ENCODE data around the gene CEP72.

GRCh38 chr5:585556-585955, 26.6 kb upstream of the CEP72 start:
- TF ChIP-seq CTCF (IDR thresholded peaks at IDR 0.05) = no peak
- no peak for TF ChIP-seq REST (IDR thresholded peaks at IDR 0.05; ENCODE audit: insufficient read depth in 1 of 2, low read depth in 2 of 2, low read length in 1 of 2)
- no peak for TF ChIP-seq SIN3A (IDR thresholded peaks at IDR 0.05; ENCODE audit: borderline replicate concordance, insufficient read depth, low read depth, low read length)
- no peak for TF ChIP-seq POLR2AphosphoS5 (IDR thresholded peaks at IDR 0.05; ENCODE audit: low read depth, low read length)
- TF ChIP-seq TCF7L2 (IDR thresholded peaks at IDR 0.05; ENCODE audit: low read depth, low read length) = no peak
